NCI-H748 (cell line): ENCODE measurements around the gene SUPT6H.
"Not testable (repeated sequence)": the region's sequence is repeated elsewhere in the genome, so short reads cannot be mapped to it uniquely, and the experiment has no call there.

Source experiments
- DNase-seq: peaks from one replicate; lab custom pipeline; 2025; ENCODE audit not compliant: unreplicated experiment; lab: John Stamatoyannopoulos, UW

The SUPT6H gene

GRCh38 chr17:28717578-28718332 lies 55.8 kb downstream of the SUPT6H start, which contains the start of gene RAB34:
Gene RAB34, minus strand, starts transcription at chr17:28717868. Its CDS starts 602 bp downstream, at chr17:28717266.
- DNase-seq: peak; percentile 49

- no peak for DNase-seq
These were observed 56.5 kb downstream of the SUPT6H start for GRCh38 chr17:28718333-28719020.

GRCh38 chr17:28719021-28719433 lies 57.0 kb downstream of the SUPT6H start:
- no peak for DNase-seq

- DNase-seq: no peak
These were observed 58.4 kb downstream of the SUPT6H start for GRCh38 chr17:28720247-28720996.

- DNase-seq: not testable (repeated sequence)
These were observed 59.0 kb downstream of the SUPT6H start for GRCh38 chr17:28720997-28721329.

GRCh38 chr17:28722417-28723158 lies 60.6 kb downstream of the SUPT6H start:
- DNase-seq: no peak

GRCh38 chr17:28723159-28723835 lies 61.3 kb downstream of the SUPT6H start:
- DNase-seq: no peak

- DNase-seq: not testable (repeated sequence)
These were observed 62.0 kb downstream of the SUPT6H start for GRCh38 chr17:28723836-28724499.

- DNase-seq: no peak
These were observed 62.6 kb downstream of the SUPT6H start for GRCh38 chr17:28724500-28725165.

GRCh38 chr17:28725166-28725659 lies 63.2 kb downstream of the SUPT6H start:
- no peak for DNase-seq

GRCh38 chr17:28725660-28726225 lies 63.7 kb downstream of the SUPT6H start:
- peak; percentile 93 for DNase-seq

GRCh38 chr17:28726226-28726626 lies 64.2 kb downstream of the SUPT6H start, which contains the start of gene TLCD1:
Gene TLCD1, minus strand, starts transcription at chr17:28726233. Its CDS starts 136 bp downstream, at chr17:28726097.
- DNase-seq: peak; percentile 86

GRCh38 chr17:28726627-28727491 lies 64.9 kb downstream of the SUPT6H start:
- peak; percentile 99 for DNase-seq

GRCh38 chr17:28728364-28729200 lies 66.6 kb downstream of the SUPT6H start, which contains the start of gene NEK8:
Gene NEK8, plus strand, starts transcription at chr17:28728788. Its CDS starts 26 bp downstream, at chr17:28728814.
- DNase-seq: peak; percentile 94

- no peak for DNase-seq
These were observed 67.9 kb downstream of the SUPT6H start for GRCh38 chr17:28729950-28730330.

- no peak for DNase-seq
These were observed 71.3 kb downstream of the SUPT6H start for GRCh38 chr17:28733346-28733745.
